GM19035 (cell line): Measurements from ENCODE around the gene OR10G2.
"Not testable (repeated sequence)": the region's sequence is repeated elsewhere in the genome, so short reads cannot be mapped to it uniquely, and the experiment has no call there.

ENCODE experiments used
- ATAC-seq: cut with Tn5 transposase; IDR thresholded peaks from one replicate; pipeline ENCODE4 v1.9.1; 2021; ENCODE audit not compliant: unreplicated experiment

Gene OR10G2

GRCh38 chr14:21634840-21635239, at the start of gene OR10G2:
TSS of gene OR10G2 (minus strand) at chr14:21634940. CDS start at chr14:21634842, 98 bp downstream.
- no peak for ATAC-seq

GRCh38 chr14:21680072-21680471, 45.3 kb upstream of the OR10G2 start:
- ATAC-seq: no peak

GRCh38 chr14:21675566-21675965, 40.8 kb upstream of the OR10G2 start:
- ATAC-seq: no peak

- ATAC-seq: no peak
Observed at GRCh38 chr14:21673718-21674117, 39.0 kb upstream of the OR10G2 start, which contains the start of gene OR4E1. TSS of gene OR4E1 (minus strand) at chr14:21673818. CDS start at chr14:21670935, 2,883 bp downstream.

- ATAC-seq: no peak
Observed at GRCh38 chr14:21672116-21672515, 37.4 kb upstream of the OR10G2 start.

GRCh38 chr14:21671371-21671770, 36.6 kb upstream of the OR10G2 start:
- ATAC-seq: no peak

GRCh38 chr14:21669284-21669683, 34.5 kb upstream of the OR10G2 start:
- no peak for ATAC-seq

- no peak for ATAC-seq
Observed at GRCh38 chr14:21668377-21668776, 33.6 kb upstream of the OR10G2 start.

GRCh38 chr14:21656980-21657379, 22.2 kb upstream of the OR10G2 start:
- ATAC-seq: no peak

- no peak for ATAC-seq
Observed at GRCh38 chr14:21654215-21654614, 19.5 kb upstream of the OR10G2 start.

- ATAC-seq: no peak
Observed at GRCh38 chr14:21653331-21653885, 18.7 kb upstream of the OR10G2 start, which contains the start of gene OR4E2. TSS of gene OR4E2 (plus strand) at chr14:21653835. CDS start at chr14:21665083, 11,248 bp downstream.

- no peak for ATAC-seq
Observed at GRCh38 chr14:21652209-21652808, 17.6 kb upstream of the OR10G2 start.

GRCh38 chr14:21647380-21647779, 12.6 kb upstream of the OR10G2 start:
- no peak for ATAC-seq

GRCh38 chr14:21643407-21643806, 8.7 kb upstream of the OR10G2 start:
- ATAC-seq: no peak

GRCh38 chr14:21642683-21643082, 7.9 kb upstream of the OR10G2 start:
- ATAC-seq: no peak

GRCh38 chr14:21631084-21631483, 3.7 kb downstream of the OR10G2 start:
- no peak for ATAC-seq

GRCh38 chr14:21630503-21630902, 4.2 kb downstream of the OR10G2 start:
- not testable (repeated sequence) for ATAC-seq

- no peak for ATAC-seq
Observed at GRCh38 chr14:21626491-21627230, 8.1 kb downstream of the OR10G2 start.

- ATAC-seq: no peak
Observed at GRCh38 chr14:21617614-21618013, 17.1 kb downstream of the OR10G2 start.

GRCh38 chr14:21614240-21614639, 20.5 kb downstream of the OR10G2 start:
- ATAC-seq: no peak

- no peak for ATAC-seq
Observed at GRCh38 chr14:21612324-21612723, 22.4 kb downstream of the OR10G2 start.

- ATAC-seq: not testable (repeated sequence)
Observed at GRCh38 chr14:21602181-21602580, 32.6 kb downstream of the OR10G2 start.
